HG03575 (cell line): Measurements from ENCODE around the gene PHF11.
"Not testable (repeated sequence)": the region's sequence is repeated elsewhere in the genome, so short reads cannot be mapped to it uniquely, and the experiment has no call there.

ENCODE experiments used
- ATAC-seq: cut with Tn5 transposase; IDR thresholded peaks from one replicate; pipeline ENCODE4 v1.9.1; 2021; ENCODE audit not compliant: unreplicated experiment, insufficient number of reproducible peaks, low FRiP score; ENCODE audit errors: extremely low read depth

PHF11 gene

DNA sequence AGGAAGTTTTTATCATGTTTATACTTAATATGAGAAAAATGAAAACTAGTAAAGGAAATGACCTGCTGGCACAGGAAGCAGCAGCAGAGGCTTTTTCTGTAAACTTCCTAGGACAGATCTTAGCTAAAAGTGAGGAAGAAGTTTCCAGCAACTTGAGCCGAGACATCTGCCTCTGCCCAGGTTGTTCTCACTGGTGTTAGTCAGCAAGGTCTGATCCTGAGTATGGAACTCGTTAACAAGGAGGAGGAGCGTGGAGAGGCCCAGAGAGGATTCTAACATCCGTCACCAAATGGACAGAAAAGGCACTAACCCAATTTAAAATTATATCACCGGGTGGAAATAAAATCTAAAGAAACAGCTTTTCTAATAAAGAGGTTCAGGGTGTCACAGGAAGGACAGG lies 43.6 kb downstream of the PHF11 start:
- ATAC-seq: no peak

DNA sequence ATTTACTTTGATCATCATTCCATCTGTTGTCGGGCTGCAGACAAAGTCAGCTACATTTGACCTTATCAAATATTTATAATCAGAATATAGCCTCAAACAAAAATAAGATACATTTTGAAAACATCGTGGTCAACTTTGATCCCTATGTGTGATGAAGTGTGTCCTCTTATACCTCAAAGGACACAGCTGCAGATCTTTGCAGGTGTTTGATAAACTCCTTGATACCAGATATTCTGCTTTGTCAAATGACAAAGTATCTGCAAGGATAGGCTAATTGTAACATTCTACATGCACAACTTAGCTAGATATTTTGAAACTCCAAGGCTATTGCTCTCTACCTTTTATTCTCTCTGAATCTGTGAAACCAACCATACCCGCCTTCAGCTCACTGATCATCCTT lies 44.0 kb downstream of the PHF11 start:
- ATAC-seq: no peak

DNA sequence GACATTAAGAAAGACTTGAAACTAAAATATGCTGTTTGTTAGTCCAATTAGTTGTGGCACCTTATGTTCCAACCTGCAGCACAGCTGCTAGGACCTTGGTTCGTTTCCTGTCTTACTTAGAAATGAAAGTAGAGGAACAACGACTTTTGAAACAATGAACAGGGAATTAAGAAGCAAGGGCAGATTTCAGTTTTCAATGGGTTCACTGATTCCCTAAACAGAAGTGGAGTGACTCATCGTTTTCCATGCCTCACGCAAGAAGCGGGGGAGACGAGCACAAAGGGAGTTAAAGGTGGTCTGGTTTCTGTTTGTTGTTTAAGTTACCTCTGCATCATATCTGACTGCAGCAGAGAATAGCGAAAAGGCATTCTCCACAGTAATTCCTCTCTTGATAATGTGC lies 44.8 kb downstream of the PHF11 start:
- ATAC-seq: no peak

DNA sequence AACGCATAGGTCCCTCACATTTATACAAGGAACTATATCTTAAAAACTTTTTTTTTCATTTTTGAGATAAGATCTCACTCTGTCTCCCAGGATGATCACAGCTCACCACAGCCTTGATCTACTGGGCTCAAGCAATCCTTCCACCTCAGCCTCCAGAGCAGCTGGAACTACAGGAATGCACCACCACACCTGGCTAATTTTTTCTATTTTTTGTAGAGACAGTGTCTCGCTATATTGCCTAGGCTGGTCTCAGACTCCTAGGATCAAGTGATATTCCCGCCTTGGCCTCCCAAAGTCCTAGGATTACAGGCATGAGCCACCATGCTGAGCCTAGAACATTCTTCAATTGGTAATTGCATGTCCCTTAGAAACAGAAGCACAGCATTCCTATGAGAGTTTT lies 47.9 kb downstream of the PHF11 start:
- ATAC-seq: no peak

DNA sequence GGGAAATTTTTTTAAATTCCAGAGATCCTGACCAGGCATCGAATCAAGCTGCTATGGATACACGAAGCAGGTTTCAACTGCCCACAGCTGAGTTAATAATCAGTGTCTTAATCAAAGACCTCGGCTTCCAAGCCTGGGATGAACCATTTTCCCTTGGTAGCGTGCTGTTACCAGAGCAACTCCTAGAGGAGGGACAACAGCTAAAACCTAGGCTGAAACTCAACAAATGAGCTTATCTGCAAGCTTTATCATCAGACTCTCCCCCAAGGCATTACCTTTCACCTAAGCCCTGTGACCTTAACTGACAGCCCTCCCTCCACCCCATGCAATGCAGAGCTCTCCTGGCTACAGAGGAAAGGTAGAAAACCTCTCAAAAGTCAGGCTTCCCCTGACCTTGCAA lies 49.9 kb downstream of the PHF11 start:
- no peak for ATAC-seq

DNA sequence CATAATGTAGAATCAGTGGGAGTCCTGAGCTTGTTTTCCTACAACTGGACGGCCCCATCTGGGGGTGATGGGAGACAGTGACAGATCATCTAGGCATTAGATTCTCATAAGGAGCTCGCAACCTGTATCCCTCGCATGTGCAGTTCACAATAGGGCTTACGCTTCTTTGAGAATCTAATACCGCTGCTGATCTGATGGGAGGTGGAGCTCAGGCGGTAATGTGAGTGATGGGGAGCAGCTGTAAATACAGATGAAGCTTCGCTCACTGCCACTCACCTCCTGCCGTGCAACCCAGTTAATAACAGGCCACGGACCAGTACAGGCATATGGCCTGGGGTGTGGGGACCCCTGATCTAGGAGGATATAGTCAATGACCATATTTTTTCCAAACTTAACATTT lies 50.8 kb downstream of the PHF11 start:
- no peak for ATAC-seq

DNA sequence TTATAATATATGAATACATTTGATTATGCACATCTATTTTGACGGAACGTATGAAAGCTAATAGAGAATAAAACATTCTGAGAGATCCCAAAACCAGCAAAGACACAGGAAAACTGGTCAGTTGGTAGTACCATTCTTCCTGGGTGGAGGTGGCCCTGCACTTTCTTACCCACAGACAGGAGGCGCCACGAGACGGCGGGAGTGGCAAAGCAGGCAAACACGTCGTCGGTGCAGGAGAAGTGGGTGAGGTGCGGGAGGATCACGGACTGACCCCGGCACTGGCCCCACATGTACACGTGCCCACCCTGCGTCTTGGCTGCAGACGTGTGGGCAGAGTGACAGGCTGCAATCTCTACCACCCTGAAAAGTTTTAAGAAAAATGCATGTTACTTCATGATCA lies 53.5 kb downstream of the PHF11 start:
- no peak for ATAC-seq

DNA sequence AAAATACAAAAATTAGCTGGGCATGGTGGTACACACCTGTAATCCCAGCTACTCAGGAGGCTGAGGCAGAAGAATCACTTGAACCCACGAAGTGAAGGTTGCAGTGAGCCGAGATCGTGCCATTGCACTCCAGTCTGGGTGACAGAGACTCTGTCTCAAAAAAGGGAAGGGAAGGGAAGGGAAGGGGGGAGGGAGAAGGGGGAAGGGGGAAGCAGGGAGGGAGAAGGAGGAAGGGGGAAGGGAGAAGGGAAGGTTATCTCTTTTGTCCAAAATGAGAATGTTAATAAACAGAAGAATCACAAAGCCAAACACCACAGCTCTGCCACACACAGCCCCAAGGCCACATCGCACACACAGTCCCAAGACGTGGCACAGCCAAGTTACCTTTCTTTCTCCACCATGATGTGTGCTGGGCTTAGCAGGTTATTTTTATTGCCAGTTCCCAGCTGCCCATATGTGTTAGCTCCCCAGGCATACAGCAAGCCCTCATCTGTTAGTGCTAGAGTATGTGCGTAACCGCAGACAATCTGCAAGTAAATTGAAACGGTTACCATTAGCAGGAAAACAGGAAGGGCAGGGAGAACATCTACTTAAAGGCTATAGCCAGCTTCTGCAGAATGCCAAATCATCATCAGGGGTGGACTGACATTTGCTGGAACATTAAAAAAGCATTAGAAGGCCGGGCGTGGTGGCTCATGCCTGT lies 55.3 kb downstream of the PHF11 start:
- no peak for ATAC-seq

DNA sequence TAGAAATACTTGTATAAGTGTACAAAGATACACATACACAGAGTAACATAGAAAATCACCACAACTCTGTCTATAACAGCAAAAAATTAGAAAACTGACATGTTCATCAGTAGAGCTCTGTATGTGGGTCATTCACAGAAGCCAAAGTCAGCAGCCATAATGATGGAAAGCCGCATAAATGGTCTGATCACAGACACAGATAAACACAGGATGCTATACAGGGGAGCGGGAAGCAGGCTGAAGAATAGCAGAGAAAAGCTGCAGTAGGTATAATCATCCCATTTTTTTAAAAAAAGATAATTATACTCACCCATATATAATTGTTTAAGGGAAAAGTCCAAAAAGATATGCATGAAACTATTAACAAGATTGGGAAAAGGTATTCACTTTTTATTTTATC lies 58.1 kb downstream of the PHF11 start:
- no peak for ATAC-seq

DNA sequence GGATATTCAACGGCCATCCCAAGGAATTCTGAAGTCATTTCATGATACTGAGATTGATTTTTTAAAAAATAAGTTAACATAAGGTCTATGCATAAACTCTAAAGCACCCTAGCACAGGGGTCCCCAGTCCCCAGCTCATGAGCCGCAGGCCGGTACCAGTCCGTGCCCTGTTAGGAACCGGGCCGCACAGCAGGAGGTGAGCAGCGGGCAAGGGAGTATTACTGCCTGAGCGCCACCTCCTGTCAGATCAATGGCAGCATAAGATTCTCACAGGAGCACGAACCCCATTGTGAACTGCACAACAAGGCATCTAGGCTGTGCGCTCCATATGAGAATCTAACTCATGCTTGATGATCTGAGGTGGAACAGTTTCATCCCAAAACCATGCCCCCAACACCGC lies 58.6 kb downstream of the PHF11 start:
- ATAC-seq: no peak

DNA sequence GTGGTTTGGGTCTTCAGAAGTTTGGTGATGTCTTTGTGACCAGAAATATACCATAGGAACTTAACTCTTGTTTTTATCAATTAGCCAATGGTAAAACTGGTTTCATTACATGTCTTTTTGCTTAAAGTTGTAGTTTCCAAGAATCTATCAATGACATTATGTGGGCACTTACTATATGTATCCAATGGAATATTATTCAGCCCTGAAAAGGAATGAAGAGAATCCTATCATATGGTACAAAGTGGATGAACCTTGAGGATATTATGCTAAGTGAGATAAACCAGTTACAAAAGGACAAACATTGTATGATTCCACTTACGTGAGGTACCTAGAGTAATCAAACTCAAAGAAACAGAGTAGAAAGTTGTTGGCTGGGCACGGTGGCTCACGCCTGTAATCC lies 63.3 kb downstream of the PHF11 start:
- ATAC-seq: no peak

DNA sequence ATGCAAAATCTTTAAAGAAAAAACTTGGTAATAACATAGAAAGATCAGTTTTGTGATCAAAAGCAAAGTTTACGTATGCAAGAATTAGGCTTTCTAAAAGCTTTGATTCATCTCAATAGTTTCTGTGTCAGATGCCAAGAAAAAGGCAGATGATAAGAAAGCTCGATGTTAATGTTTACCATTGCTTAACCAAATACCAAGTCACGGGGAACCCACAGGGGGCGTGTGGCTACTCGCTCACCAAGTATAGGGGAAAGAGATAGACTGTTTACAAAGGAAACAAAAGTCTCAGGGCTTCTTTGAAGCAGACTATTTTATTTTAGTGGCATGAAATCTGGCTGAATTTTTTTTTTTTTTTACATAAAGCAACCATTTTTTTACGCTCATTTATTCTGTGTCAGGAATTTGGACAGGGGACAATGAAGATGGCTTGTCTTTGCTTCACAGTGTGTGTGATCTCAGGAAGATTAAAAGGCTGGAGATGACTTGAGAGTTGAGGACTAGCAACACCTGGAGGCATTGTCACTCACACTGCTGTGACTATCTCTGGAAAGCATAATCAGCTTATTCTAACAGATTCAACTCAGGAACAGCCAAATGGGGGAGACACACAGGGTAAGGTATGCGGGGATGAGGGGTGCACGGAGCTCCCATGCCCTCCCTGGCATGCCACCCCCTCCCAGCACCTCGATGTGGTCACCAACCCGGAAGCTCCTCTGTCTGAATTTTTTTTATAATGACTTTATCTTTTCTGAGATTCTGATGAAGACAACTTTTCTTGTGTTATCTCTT lies 64.7 kb downstream of the PHF11 start:
- no peak for ATAC-seq

DNA sequence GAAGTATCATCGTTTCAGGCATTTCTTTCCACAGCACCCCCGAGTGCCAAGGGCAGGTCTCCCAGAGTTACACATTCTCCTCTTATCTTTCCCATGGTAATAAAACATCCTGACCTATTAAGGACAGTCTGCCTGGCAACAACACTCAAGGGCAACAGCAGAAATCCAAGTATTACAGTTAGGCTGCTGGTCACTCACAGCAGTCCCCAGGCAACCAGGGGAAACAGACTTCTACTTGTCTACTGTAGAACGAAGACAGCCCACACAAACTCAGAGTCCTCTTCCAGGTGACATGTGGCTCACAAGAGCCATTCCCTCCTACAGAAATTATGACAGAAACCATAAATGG lies 65.3 kb downstream of the PHF11 start:
- ATAC-seq: no peak

DNA sequence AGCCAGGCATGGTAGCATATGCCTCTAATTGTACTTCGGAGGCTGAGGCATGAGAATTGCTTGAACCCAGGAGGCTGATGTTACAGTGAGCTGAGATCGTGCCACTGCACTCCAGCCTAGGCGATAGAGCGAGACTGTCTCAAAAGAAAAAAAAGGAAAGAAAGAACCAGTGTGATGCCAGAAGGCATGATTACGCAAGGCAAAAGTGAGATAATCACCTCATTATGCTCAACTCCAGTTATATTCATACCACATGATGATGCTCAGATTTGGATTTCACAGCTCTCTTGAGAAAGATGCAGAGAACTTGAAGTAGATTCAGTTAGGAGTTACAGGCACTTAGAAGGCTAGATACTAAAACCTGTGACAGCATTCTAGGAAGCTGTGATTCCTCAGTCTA lies 67.8 kb downstream of the PHF11 start:
- no peak for ATAC-seq

DNA sequence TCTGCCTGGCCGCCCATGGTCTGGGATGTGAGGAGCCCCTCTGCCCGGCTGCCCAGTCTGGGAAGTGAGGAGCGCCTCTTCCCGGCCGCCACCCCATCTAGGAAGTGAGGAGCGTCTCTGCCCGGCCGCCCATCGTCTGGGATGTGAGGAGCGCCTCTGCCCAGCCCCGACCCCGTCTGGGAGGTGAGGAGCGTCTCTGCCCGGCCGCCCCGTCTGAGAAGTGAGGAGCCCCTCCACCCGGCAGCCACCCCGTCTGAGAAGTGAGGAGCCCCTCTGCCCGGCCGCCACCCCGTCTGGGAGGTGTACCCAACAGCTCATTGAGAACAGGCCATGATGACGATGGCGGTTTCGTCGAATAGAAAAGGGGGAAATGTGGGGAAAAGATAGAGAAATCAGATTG lies 69.7 kb downstream of the PHF11 start:
- ATAC-seq: not testable (repeated sequence)

DNA sequence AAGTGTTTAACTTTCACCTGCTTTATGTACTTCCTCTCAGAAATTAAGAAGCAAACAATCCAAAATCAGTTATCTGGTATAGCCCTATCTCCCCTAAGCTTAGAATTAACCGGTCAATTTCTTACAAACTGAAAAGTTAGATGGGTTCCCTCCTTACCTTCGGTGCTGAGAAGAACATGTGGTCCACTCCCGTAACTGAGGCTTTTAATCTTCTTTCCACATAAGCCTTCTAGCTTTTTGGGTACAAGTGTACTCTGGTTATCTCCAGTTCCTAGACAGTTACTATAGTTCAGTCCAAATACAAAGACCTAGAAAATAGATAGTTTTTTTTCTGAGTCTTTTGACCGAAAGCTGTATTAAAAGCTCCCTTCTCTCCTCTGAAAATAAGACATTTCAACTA lies 70.7 kb downstream of the PHF11 start:
- ATAC-seq: no peak

DNA sequence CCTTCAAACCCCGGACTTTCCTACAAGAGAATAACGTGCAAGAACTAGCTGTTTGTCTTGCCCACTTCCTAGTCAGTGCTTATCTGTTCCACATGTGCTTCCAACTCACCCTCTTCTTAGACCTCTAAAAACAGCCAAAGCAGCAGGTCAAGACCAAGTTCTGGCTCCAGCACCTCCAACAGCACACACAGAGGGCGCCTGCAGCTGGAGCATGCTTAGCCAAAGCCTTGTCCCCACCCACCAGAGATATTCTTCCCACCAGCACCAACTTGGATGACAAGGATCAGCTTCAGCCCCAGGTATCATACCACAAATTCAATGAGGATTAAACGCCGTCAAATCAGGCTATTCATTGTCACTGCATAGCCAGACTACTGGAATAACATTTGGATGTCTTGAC lies 71.7 kb downstream of the PHF11 start:
- ATAC-seq: no peak

DNA sequence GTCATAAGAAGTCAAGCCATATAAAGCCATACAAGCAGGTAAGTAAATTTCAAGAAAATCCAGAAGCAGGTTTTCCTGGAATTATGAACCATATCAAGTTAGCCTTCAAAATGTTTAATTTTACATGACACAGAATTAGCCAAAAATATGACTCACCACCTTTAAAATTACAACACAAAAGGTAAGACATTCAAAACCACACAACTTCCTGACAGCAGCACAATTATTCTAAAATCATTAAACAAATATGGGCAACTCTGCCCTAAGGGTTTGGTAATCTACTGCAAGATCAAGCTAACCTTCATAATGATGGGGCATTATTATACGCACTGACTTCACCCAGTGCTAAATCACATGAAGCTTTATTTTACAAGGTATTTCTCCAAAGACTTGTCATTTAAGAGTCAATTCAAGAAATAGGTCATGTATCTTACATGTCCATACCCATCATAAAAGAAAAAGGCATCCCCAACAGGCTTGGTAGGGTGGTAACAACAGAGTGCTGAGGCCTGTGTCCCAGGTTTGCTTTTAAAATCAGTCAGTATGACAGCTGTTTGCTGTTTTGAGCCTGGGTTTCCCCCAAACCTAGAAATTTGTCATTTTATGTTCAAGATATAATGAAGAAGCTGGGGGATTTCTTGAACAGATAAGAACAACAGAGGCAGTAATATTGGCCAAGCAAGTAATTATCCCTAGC lies 74.4 kb downstream of the PHF11 start:
- no peak for ATAC-seq

DNA sequence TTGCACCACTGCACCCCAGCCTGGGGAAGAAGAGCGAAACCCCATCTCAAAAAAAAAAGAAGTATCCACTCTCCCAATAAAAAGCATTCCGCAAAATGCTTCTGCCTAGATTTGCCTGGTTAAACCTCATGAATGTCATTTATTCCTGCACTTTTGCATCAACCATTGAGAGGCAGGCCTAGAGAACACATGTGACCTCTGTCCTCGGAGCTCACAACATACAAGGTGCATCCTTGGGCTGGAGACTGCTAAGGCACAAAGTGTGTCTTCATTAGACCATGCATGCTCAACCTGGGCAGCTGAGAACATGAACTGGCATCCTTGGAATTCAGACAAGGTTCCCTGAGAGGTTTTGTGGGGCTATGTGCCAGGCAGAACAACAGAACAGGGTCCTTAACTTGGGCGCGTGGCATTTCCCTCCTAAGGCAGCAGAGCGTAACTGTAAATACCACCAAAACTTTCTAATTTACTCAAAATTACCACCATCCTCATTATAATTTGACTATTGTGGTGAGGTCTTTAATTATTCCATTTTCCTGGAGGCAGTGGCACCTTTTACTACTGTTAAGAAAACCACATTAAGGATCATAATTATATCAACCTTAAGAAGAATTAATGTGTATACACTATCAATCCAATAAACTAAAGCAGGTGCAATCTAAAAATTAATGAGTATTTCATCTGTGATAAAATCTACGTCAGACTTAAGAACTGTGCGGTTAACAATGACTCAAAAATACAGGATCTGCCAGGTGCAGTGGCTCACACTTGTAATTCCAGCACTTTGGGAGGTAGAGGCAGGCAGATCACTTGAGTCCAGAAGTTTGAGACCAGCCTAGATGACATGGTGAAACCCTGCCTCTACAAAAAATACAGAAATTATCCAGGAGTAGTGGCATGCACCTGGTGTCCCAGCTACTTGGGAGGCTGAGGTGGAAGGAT lies 75.8 kb downstream of the PHF11 start:
- no peak for ATAC-seq
